ENCODE data around the gene MANEAL.
"Not testable (repeated sequence)": the region's sequence is repeated elsewhere in the genome, so short reads cannot be mapped to it uniquely, and the experiment has no call there.

The MANEAL gene

DNA sequence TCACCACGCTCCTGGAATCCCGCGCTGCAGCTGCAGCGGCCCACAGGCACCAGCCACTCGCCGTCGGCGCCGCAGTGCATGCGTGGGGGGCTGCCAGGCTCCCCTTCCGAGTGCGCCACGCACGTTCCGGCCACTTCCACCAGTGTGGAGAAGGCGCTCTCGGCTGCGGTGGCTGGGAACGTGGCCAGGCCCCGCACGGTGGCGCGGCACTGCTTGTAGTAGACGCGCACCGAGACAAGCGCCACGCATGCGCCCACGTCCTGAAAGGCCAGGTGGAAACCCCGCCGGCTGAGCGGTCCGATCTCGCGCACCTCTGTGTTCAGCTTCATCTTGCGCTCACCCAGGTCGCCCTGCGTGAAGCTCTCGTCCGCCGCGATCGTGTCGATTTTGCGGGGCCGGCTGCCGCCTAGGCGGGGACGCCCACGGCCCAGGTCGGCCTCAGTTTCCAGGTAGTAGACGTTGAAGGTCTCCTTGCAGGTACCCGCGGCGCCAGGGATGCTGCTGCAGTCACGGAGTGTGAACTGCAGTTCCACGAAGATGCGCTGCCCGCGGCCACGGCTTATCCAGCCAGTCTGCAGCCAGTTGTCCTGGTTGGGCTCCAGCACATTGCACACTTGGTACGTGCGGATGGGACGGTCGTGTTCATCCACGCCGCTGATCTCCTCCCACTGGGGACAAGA, 32.1 kb upstream of the MANEAL start:
- H3K4me3 ChIP-seq (ENCODE audit: low read length in 2 of 2), result no peak overlapping the region
- H3K27me3 ChIP-seq (ENCODE audit: control insufficient read depth in 2 of 2, insufficient read depth in 2 of 2, low read length in 2 of 2), result peaks cover 29 to 42% of the 10 kb centered on the region in 2 donors
- no peak overlapping the region for H3K27ac ChIP-seq (ENCODE audit: low read depth in 2 of 2, low read length in 2 of 2)
- no peaks in the 10 kb centered on the region for H3K9me3 ChIP-seq (ENCODE audit: control insufficient read depth in 2 of 2, low read length in 2 of 2)
- H3K9ac ChIP-seq (ENCODE audit: low read depth in 1 of 2, low read length in 2 of 2), result no peak overlapping the region
- H3K36me3 ChIP-seq (ENCODE audit: control insufficient read depth in 2 of 2, insufficient read depth in 2 of 2, low read length in 2 of 2), result no peaks in the 10 kb centered on the region
- peaks cover 6% of the 10 kb centered on the region in 2 donors for H3K4me1 ChIP-seq (ENCODE audit: control insufficient read depth in 2 of 2, insufficient read depth in 2 of 2, low read length in 2 of 2)

DNA sequence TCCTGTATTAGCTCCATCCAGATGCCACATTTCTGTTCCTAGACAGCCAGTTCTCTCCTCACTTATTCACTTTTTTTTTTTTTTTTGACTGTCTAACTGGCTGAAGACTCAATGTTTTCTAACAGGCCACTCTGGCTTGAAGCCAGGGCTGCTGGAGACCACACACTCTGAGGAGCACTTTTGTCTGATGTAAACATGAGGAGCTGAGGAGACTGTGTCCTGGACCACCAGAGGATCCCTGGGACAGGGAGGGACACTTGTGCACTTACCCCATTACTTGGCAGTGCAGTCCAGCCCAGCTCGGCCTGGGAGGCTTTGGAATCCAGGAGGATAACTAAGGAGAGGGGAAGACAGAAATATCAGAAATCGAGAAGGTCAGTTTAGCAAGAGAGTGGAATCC, 31.1 kb upstream of the MANEAL start:
- no peaks in the 10 kb centered on the region for H3K9me3 ChIP-seq (ENCODE audit: control insufficient read depth in 2 of 2, low read length in 2 of 2)
- H3K27me3 ChIP-seq (ENCODE audit: control insufficient read depth in 2 of 2, insufficient read depth in 2 of 2, low read length in 2 of 2), result peaks cover 31 to 48% of the 10 kb centered on the region in 2 donors
- no peak overlapping the region for H3K4me3 ChIP-seq (ENCODE audit: low read length in 2 of 2)
- no peak overlapping the region for H3K27ac ChIP-seq (ENCODE audit: low read depth in 2 of 2, low read length in 2 of 2)
- no peaks in the 10 kb centered on the region for H3K36me3 ChIP-seq (ENCODE audit: control insufficient read depth in 2 of 2, insufficient read depth in 2 of 2, low read length in 2 of 2)
- H3K4me1 ChIP-seq (ENCODE audit: control insufficient read depth in 2 of 2, insufficient read depth in 2 of 2, low read length in 2 of 2), result peaks cover 6% of the 10 kb centered on the region in 2 donors
- no peak overlapping the region for H3K9ac ChIP-seq (ENCODE audit: low read depth in 1 of 2, low read length in 2 of 2)

DNA sequence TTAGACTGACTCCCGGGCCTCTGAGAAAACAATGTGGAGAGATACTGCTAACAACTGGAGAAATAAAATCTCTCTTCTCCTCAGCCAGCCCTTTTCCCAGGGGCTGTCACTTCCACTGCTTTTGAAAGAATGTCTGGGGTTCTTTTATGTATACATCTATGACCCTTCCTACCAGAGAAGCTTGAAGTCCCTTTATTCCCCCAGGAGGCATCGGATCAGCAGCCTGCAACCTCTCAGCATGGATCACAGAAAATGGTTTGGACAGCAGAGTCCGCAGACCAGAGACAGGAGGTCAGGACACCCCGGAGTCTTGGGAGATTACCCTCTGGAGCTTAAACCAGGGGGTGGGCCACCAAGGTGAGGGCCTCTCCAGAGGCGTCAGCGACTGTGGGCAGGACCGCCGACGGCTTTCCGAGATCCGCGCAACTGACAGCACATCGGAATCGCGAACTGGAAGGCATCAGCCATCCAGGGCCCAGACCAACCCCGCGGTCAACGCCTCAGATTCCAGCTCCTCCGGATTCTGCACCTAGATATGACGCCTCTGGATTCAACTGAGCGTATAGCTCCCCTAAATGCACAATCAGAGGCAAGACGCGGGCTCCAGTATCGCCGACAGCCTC, 29.7 kb upstream of the MANEAL start:
- Histone ChIP-seq H3K4me1 (ENCODE audit: control insufficient read depth in 2 of 2, insufficient read depth in 2 of 2, low read length in 2 of 2) (peaks cover 6% of the 10 kb centered on the region in 2 donors), H3K27ac (ENCODE audit: low read depth in 2 of 2, low read length in 2 of 2) (no peak overlapping the region), H3K36me3 (ENCODE audit: control insufficient read depth in 2 of 2, insufficient read depth in 2 of 2, low read length in 2 of 2) (no peaks in the 10 kb centered on the region), H3K4me3 (ENCODE audit: low read length in 2 of 2) (no peak overlapping the region), H3K27me3 (ENCODE audit: control insufficient read depth in 2 of 2, insufficient read depth in 2 of 2, low read length in 2 of 2) (peaks cover 31 to 45% of the 10 kb centered on the region in 2 donors), H3K9me3 (ENCODE audit: control insufficient read depth in 2 of 2, low read length in 2 of 2) (no peaks in the 10 kb centered on the region), H3K9ac (ENCODE audit: low read depth in 1 of 2, low read length in 2 of 2) (no peak overlapping the region)

DNA sequence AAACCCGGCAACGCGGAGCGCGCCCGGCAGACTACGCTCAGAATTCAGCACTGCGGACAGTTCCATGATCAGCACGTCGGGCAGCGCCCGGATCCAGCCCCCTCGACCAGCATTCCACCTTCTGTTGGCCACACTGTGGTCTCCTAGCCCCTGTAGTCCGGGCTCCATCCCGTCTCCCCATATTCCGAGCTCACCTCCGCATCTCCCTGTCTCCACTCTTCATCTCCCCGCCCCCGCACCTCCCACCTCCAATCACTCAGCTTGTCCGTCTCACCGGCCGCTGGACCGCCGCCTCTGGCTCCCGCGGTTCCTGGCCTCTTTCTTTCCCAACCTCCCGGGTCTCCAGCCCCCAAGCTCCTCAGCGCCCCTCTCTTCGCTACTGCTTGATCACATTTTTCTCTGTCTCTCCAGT, 29.2 kb upstream of the MANEAL start:
- Histone ChIP-seq H3K27me3 (ENCODE audit: control insufficient read depth in 2 of 2, insufficient read depth in 2 of 2, low read length in 2 of 2) (peaks cover 32 to 45% of the 10 kb centered on the region in 2 donors), H3K27ac (ENCODE audit: low read depth in 2 of 2, low read length in 2 of 2) (no peak overlapping the region), H3K9ac (ENCODE audit: low read depth in 1 of 2, low read length in 2 of 2) (no peak overlapping the region)

DNA sequence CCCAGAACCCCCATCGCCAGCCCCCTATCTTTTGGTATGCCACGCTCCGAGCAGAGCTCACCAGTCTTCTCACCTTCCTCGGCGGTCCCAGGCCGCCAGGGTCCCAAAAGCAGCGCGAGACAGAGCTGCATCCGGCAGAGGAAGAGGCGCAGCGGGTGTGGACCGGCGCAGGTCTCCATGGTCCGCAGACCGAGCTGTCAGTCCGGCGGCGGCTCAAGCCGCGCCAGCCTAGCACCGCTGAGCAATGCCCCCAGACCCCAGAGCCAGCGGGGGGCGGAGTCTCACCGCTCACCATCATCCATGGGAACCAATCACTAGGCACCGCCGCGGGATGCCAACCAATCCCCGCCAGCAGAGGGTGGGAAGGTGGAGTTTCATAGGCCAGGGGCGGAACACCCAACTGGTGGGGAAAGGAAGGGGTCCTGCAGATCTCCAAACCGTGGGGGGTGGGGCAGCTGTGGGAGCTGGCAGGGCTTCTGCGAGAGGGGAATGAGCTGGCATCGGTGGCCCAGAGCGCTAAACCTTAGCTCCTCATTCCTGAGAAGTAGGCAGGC, 28.7 kb upstream of the MANEAL start, which contains the start of gene EPHA10:
EPHA10 (minus strand) TSS at position 233 of the 554 bp plus-strand sequence; CDS start at position 179, 54 bp downstream.
- no peaks in the 10 kb centered on the region for H3K9me3 ChIP-seq (ENCODE audit: control insufficient read depth in 2 of 2, low read length in 2 of 2)
- H3K9ac ChIP-seq (ENCODE audit: low read depth in 1 of 2, low read length in 2 of 2), result no peak within 1 kb of the TSS
- peaks cover 36 to 48% of the 10 kb centered on the region in 2 donors for H3K27me3 ChIP-seq (ENCODE audit: control insufficient read depth in 2 of 2, insufficient read depth in 2 of 2, low read length in 2 of 2)
- H3K36me3 ChIP-seq (ENCODE audit: control insufficient read depth in 2 of 2, insufficient read depth in 2 of 2, low read length in 2 of 2), result no peaks in the 10 kb centered on the region
- H3K4me3 ChIP-seq (ENCODE audit: low read length in 2 of 2), result peak within 1 kb of the TSS; percentile 31 to 40
- no peak within 1 kb of the TSS for H3K27ac ChIP-seq (ENCODE audit: low read depth in 2 of 2, low read length in 2 of 2)
- H3K4me1 ChIP-seq (ENCODE audit: control insufficient read depth in 2 of 2, insufficient read depth in 2 of 2, low read length in 2 of 2), result peaks cover 6% of the 10 kb centered on the region in 2 donors

More for the DNA sequence above, 29.2 kb upstream of the MANEAL start:
- H3K9me3 ChIP-seq (ENCODE audit: control insufficient read depth in 2 of 2, low read length in 2 of 2), result no peaks in the 10 kb centered on the region
- H3K36me3 ChIP-seq (ENCODE audit: control insufficient read depth in 2 of 2, insufficient read depth in 2 of 2, low read length in 2 of 2), result no peaks in the 10 kb centered on the region
- peaks cover 6% of the 10 kb centered on the region in 2 donors for H3K4me1 ChIP-seq (ENCODE audit: control insufficient read depth in 2 of 2, insufficient read depth in 2 of 2, low read length in 2 of 2)
- no peak overlapping the region for H3K4me3 ChIP-seq (ENCODE audit: low read length in 2 of 2)

DNA sequence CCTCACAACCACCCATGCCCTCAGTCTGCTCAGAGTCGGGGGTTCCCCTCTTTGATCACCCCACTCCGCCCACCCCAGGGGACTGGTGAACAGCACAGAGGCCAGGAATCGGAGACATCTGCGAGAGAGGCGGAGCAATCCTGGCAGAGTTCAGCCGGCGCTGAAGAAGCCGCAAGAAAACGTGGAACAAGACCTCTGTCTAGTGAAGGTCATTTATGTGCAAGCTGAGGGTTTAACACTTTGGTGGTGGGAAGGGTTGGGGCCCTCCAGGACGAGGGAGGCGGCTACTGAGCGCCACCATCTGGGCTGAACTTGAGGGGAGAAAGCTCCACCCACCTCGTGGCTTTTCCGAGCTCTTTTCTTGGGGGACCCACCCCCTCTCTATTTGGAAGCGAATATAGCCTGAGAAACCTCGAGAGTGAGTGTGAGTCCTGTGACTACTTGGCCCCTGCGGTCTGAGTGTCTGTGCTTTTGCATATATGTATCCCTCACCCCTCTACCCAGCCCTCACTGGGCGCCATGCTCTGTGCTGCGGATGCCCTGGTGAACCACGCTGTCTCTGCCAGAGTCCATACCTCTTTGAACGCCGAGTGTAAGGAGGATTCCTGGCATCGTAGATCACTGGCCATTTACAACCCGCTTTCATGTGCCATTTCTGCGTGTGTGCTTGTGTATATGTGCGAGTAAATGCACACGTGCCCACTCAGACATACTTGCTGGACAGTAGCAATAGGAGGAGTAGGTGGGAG, 27.6 kb upstream of the MANEAL start:
- Histone ChIP-seq H3K27me3 (ENCODE audit: control insufficient read depth in 2 of 2, insufficient read depth in 2 of 2, low read length in 2 of 2) (peaks cover 36 to 43% of the 10 kb centered on the region in 2 donors), H3K9me3 (ENCODE audit: control insufficient read depth in 2 of 2, low read length in 2 of 2) (no peaks in the 10 kb centered on the region), H3K4me3 (ENCODE audit: low read length in 2 of 2) (peak overlapping the region; percentile 40 to 43), H3K4me1 (ENCODE audit: control insufficient read depth in 2 of 2, insufficient read depth in 2 of 2, low read length in 2 of 2) (peaks cover 6% of the 10 kb centered on the region in 2 donors), H3K9ac (ENCODE audit: low read depth in 1 of 2, low read length in 2 of 2) (no peak overlapping the region), H3K27ac (ENCODE audit: low read depth in 2 of 2, low read length in 2 of 2) (no peak overlapping the region), H3K36me3 (ENCODE audit: control insufficient read depth in 2 of 2, insufficient read depth in 2 of 2, low read length in 2 of 2) (no peaks in the 10 kb centered on the region)

DNA sequence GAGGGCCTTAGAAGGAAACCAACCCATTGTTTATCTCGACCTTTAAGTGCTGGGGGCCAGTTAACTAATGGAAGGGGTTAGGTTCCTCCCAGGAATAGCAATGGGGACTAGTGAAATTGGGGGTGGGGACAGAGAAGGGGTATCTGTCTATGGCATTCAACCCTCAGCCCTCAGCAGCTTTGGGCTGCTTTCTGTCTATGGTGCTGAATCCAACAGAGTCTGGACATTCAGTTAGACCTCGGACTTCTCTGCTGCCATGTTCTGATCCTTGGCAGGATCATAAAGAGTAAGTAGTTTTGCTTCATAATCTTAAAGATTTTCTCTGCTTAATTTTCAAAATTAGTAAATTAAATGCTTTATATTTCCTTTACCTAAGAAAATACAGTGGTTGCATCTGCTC, 26.2 kb upstream of the MANEAL start:
- no peaks in the 10 kb centered on the region for H3K36me3 ChIP-seq (ENCODE audit: control insufficient read depth in 2 of 2, insufficient read depth in 2 of 2, low read length in 2 of 2)
- no peak overlapping the region for H3K27ac ChIP-seq (ENCODE audit: low read depth in 2 of 2, low read length in 2 of 2)
- peaks cover 35 to 36% of the 10 kb centered on the region in 2 donors for H3K27me3 ChIP-seq (ENCODE audit: control insufficient read depth in 2 of 2, insufficient read depth in 2 of 2, low read length in 2 of 2)
- H3K9ac ChIP-seq (ENCODE audit: low read depth in 1 of 2, low read length in 2 of 2), result no peak overlapping the region
- H3K9me3 ChIP-seq (ENCODE audit: control insufficient read depth in 2 of 2, low read length in 2 of 2), result no peaks in the 10 kb centered on the region
- no peak overlapping the region for H3K4me3 ChIP-seq (ENCODE audit: low read length in 2 of 2)
- peaks cover 6% of the 10 kb centered on the region in 2 donors for H3K4me1 ChIP-seq (ENCODE audit: control insufficient read depth in 2 of 2, insufficient read depth in 2 of 2, low read length in 2 of 2)

DNA sequence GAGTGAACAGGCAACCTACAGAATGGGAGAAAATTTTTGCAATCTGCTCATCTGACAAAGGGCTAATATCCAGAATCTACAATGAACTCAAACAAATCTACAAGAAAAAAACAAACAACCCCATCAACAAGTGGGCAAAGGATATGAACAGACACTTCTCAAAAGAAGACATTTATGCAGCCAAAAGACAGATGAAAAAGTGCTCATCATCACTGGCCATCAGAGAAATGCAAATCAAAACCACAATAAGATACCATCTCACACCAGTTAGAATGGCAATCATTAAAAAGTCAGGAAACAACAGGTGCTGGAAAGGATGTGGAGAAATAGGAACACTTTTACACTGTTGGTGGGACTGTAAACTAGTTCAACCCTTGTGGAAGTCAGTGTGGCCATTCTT, 22.2 kb upstream of the MANEAL start:
- H3K9me3 ChIP-seq (ENCODE audit: control insufficient read depth in 2 of 2, low read length in 2 of 2); H3K27me3 ChIP-seq (ENCODE audit: control insufficient read depth in 2 of 2, insufficient read depth in 2 of 2, low read length in 2 of 2); H3K4me3 ChIP-seq (ENCODE audit: low read length in 2 of 2); H3K36me3 ChIP-seq (ENCODE audit: control insufficient read depth in 2 of 2, insufficient read depth in 2 of 2, low read length in 2 of 2); H3K4me1 ChIP-seq (ENCODE audit: control insufficient read depth in 2 of 2, insufficient read depth in 2 of 2, low read length in 2 of 2); H3K27ac ChIP-seq (ENCODE audit: low read depth in 2 of 2, low read length in 2 of 2); H3K9ac ChIP-seq (ENCODE audit: low read depth in 1 of 2, low read length in 2 of 2): not testable (repeated sequence)

DNA sequence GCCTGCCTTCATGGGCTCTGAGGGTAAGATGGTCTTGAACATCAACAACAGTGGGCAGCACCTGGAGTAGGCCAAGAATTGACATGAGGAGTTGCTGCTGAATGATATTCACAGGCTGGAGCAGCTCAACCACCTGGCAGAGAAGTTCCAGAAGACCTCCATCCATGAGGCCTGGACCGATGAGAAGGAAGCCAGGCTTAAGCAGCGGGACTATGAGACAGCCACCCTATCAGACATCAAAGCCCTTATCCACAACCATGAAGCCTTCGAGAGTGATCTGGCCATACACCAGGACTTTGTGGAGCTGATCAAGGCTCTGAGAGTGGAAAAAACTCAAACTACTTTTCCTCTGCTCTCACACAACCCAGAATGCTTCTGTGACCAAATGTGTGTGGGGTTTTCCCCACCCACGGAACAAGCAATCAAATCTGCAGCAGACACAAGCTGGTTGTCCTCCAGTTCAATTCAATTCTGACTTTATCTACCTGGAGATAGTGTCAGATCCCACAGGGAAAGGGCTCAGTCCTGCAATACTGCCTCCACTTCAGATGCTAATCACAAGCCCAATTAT, 16.6 kb upstream of the MANEAL start:
- H3K4me1 ChIP-seq (ENCODE audit: control insufficient read depth in 2 of 2, insufficient read depth in 2 of 2, low read length in 2 of 2), result peaks cover 9% of the 10 kb centered on the region in 2 donors
- H3K9ac ChIP-seq (ENCODE audit: low read depth in 1 of 2, low read length in 2 of 2), result no peak overlapping the region
- no peak overlapping the region for H3K4me3 ChIP-seq (ENCODE audit: low read length in 2 of 2)
- H3K27me3 ChIP-seq (ENCODE audit: control insufficient read depth in 2 of 2, insufficient read depth in 2 of 2, low read length in 2 of 2), result no peaks in the 10 kb centered on the region
- H3K27ac ChIP-seq (ENCODE audit: low read depth in 2 of 2, low read length in 2 of 2), result no peak overlapping the region
- H3K9me3 ChIP-seq (ENCODE audit: control insufficient read depth in 2 of 2, low read length in 2 of 2), result no peaks in the 10 kb centered on the region
- no peaks in the 10 kb centered on the region for H3K36me3 ChIP-seq (ENCODE audit: control insufficient read depth in 2 of 2, insufficient read depth in 2 of 2, low read length in 2 of 2)

Measured in mucosa of rectum (tissue), 2 donors.